Neuron (in vitro differentiated cells): ENCODE results near the gene DAAM1.

Experiments used
- H2AFZ ChIP-seq: one replicate; pipeline ENCODE4 v1.6.1; 2013; ENCODE audit warnings: low read depth, mild to moderate bottlenecking, inconsistent platforms, low read length, moderate library complexity
- H3K27me3 ChIP-seq: one replicate; pipeline ENCODE4 v1.6.1; 2013; ENCODE audit warnings: low read length; ENCODE audit not compliant: insufficient read depth
- H3K36me3 ChIP-seq: one replicate; pipeline ENCODE4 v1.6.1; 2013; ENCODE audit warnings: low read length; ENCODE audit not compliant: insufficient read depth
- H3K4me1 ChIP-seq: one replicate; pipeline ENCODE4 v1.6.1; 2013; ENCODE audit warnings: low read length; ENCODE audit not compliant: insufficient read depth
- H3K4me3 ChIP-seq: 2 replicates; pipeline ENCODE4 v1.5.1; 2013; ENCODE audit warnings: mild to moderate bottlenecking, low read length, moderate library complexity
- H3K9me3 ChIP-seq: one replicate; pipeline ENCODE4 v1.6.1; 2013; ENCODE audit warnings: low read length

Gene DAAM1

DNA sequence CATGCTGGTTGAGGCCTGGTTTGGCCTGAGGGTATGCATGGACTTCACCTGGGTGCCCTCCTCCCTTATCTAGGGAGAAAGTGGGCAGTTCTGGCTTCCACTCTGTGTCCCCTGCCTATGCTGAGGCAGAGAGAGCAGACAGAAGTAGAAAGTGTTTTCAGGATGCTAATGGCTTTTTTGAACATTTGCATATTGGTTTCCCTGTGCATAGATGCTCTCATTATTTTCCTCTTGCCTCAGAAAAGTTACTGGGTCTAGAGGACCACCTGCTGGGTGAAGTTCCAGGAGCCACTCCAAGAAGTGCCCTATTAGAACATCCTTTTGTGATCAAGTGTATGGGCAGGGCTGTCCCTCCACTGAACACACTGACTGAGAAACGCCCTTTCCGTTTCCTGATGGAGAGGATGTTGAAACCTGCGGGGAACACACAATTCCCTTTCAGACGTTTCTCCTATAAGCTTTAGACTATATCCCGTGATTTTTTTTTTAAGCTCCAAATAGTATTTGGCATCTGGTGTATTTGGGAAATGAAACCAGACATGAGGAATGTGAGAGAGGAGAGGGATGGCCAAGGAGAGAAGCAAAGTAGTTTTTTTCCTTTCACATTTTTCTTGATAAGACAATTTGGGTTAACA lies 66.6 kb downstream of the DAAM1 start:
- Histone ChIP-seq H3K4me1 (peaks cover 11% of the 10 kb centered on the region), H3K36me3 (peaks cover 5% of the 10 kb centered on the region), H3K9me3 (peaks cover 5% of the 10 kb centered on the region), H2AFZ (no peak overlapping the region), H3K27me3 (no peaks in the 10 kb centered on the region), H3K4me3 (no peak overlapping the region)

DNA sequence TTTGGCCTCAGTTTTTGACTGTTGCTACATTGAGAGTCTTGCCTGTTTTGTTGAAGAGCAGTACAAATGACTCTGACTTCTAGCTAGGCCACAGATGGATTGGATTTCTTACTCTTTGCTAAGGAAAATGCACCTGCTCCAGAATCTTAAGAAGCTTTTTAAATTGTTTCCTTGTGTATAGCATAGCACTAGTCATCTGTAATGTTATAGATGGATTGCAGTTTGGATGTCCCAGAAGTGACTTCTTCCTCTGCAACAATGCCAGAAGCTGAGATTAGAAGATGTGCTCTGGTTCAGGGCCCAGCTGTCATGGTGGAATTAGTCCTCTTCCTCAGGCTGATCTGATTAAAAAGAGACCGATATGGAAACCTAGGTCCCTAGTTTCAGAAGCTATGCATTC lies 67.9 kb downstream of the DAAM1 start:
- H3K4me3 ChIP-seq, result no peak overlapping the region
- peaks cover 5% of the 10 kb centered on the region for H3K9me3 ChIP-seq
- H2AFZ ChIP-seq, result no peak overlapping the region
- no peaks in the 10 kb centered on the region for H3K27me3 ChIP-seq
- H3K4me1 ChIP-seq, result peaks cover 11% of the 10 kb centered on the region
- H3K36me3 ChIP-seq, result peaks cover 5% of the 10 kb centered on the region

GRCh38 chr14:59261334-59261733 lies 72.9 kb downstream of the DAAM1 start:
- Histone ChIP-seq H3K27me3 (no peaks in the 10 kb centered on the region), H3K9me3 (peaks cover 8% of the 10 kb centered on the region), H3K4me3 (no peak overlapping the region), H3K36me3 (peaks cover 35% of the 10 kb centered on the region), H2AFZ (no peak overlapping the region), H3K4me1 (no peaks in the 10 kb centered on the region)

DNA sequence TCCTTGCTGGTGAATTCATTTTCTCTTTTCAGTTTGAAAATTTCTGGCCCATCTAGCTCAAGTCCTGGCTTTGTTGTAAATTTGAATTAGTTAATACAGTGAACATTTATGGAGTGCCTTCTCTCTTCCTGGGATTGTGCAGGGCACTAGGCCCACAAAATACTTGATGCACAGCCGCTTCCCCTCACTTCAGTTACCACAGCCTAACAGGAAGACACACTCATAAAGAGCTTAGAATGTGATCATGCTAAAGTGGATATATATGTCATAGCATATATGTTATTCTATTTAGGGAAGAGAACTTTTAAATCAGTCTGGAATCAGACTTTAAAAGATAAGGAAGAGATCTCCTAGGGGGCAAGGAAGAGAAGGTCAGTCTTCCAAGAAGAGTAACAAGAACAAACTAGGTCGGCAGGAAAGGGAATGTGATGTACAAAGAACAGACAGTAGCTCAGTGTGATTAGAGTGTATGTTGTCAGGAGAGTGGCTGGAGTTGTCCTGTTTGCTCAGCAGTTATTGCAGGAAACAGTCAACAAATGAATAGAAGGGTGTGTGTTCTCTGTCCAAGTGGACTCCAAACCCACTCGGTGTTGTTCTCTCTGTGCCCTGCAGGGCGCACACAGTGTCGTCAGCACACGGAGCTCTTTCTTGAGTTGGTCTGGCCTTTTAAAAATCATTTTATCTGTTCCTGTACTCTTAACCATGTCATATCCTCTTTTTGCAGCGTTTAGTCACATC lies 74.4 kb downstream of the DAAM1 start:
- Histone ChIP-seq H3K27me3 (no peaks in the 10 kb centered on the region), H3K4me3 (no peak overlapping the region), H3K4me1 (no peaks in the 10 kb centered on the region), H3K9me3 (peaks cover 5% of the 10 kb centered on the region), H2AFZ (no peak overlapping the region), H3K36me3 (peaks cover 39% of the 10 kb centered on the region)

GRCh38 chr14:59265808-59266207 lies 77.3 kb downstream of the DAAM1 start:
- H2AFZ ChIP-seq, result no peak overlapping the region

DNA sequence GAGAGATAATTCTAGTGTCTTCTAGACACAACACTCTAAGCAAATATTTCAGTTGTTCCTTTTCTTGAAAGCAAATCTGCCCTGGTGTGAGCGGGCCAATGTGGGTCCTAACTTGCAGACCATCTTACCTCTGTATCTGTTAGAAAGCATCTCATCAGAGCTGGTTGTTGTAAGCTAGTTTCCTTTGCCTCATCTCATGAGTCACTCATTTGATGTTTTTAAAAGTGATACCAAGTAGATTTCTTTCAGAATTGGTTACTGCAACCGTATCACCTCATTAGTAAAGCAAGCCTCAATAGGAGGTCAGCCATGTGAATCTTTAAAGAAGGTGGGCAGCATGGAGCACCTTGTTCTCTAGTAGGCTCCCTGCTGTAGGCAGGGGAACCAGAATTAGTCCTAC lies 78.6 kb downstream of the DAAM1 start:
- Histone ChIP-seq H3K4me3 (no peak overlapping the region), H3K9me3 (peaks cover 3% of the 10 kb centered on the region), H2AFZ (no peak overlapping the region), H3K36me3 (peaks cover 55% of the 10 kb centered on the region), H3K4me1 (no peaks in the 10 kb centered on the region), H3K27me3 (no peaks in the 10 kb centered on the region)

More at GRCh38 chr14:59265808-59266207, 77.3 kb downstream of the DAAM1 start:
- peaks cover 3% of the 10 kb centered on the region for H3K9me3 ChIP-seq
- no peak overlapping the region for H3K4me3 ChIP-seq
- peaks cover 55% of the 10 kb centered on the region for H3K36me3 ChIP-seq
- H3K27me3 ChIP-seq, result no peaks in the 10 kb centered on the region
- H3K4me1 ChIP-seq, result no peaks in the 10 kb centered on the region

- no peaks in the 10 kb centered on the region for H3K4me1 ChIP-seq
- H3K4me3 ChIP-seq, result no peak overlapping the region
- H2AFZ ChIP-seq, result no peak overlapping the region
- H3K27me3 ChIP-seq, result no peaks in the 10 kb centered on the region
- H3K36me3 ChIP-seq, result peaks cover 55% of the 10 kb centered on the region
- peaks cover 3% of the 10 kb centered on the region for H3K9me3 ChIP-seq
Observed at GRCh38 chr14:59268011-59268410, 79.5 kb downstream of the DAAM1 start.

- Histone ChIP-seq H3K36me3 (peaks cover 49% of the 10 kb centered on the region), H3K4me3 (no peak overlapping the region), H2AFZ (no peak overlapping the region), H3K27me3 (no peaks in the 10 kb centered on the region), H3K4me1 (no peaks in the 10 kb centered on the region), H3K9me3 (peaks cover 3% of the 10 kb centered on the region)
Observed at GRCh38 chr14:59268858-59269257, 80.4 kb downstream of the DAAM1 start.

GRCh38 chr14:59269466-59269865 lies 81.0 kb downstream of the DAAM1 start:
- peaks cover 3% of the 10 kb centered on the region for H3K9me3 ChIP-seq
- peaks cover 2% of the 10 kb centered on the region for H3K4me1 ChIP-seq
- H3K4me3 ChIP-seq, result no peak overlapping the region
- H3K36me3 ChIP-seq, result peaks cover 43% of the 10 kb centered on the region
- no peak overlapping the region for H2AFZ ChIP-seq
- no peaks in the 10 kb centered on the region for H3K27me3 ChIP-seq

GRCh38 chr14:59271256-59271655 lies 82.8 kb downstream of the DAAM1 start:
- H3K4me1 ChIP-seq, result peaks cover 11% of the 10 kb centered on the region
- H2AFZ ChIP-seq, result no peak overlapping the region
- H3K9me3 ChIP-seq, result no peaks in the 10 kb centered on the region
- H3K36me3 ChIP-seq, result peaks cover 26% of the 10 kb centered on the region
- no peak overlapping the region for H3K4me3 ChIP-seq
- H3K27me3 ChIP-seq, result no peaks in the 10 kb centered on the region

- Histone ChIP-seq H2AFZ (no peak overlapping the region), H3K9me3 (no peaks in the 10 kb centered on the region), H3K4me3 (no peak overlapping the region), H3K27me3 (no peaks in the 10 kb centered on the region), H3K36me3 (peaks cover 21% of the 10 kb centered on the region), H3K4me1 (peaks cover 11% of the 10 kb centered on the region)
Observed at GRCh38 chr14:59271734-59272133, 83.3 kb downstream of the DAAM1 start.

DNA sequence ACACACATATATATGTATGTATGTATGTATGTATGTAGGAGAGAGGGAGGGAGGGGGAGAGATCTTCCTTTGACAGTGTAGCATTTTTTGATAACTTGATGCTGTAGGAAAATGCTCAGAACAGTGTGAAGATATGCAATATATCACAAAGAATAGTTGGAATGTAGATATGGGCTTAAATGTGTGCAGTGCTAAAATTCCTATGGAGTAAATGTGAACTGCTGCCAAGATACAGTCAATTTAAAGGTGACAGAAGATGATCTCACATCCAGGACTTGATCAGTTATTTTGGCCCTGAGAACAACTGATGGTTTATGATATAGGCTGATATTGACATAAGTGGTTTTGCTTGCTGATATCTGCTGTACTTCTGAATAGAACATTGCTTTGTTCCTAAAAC lies 84.2 kb downstream of the DAAM1 start:
- Histone ChIP-seq H2AFZ (no peak overlapping the region), H3K9me3 (no peaks in the 10 kb centered on the region), H3K27me3 (no peaks in the 10 kb centered on the region), H3K4me1 (peaks cover 11% of the 10 kb centered on the region), H3K4me3 (no peak overlapping the region), H3K36me3 (peaks cover 16% of the 10 kb centered on the region)

DNA sequence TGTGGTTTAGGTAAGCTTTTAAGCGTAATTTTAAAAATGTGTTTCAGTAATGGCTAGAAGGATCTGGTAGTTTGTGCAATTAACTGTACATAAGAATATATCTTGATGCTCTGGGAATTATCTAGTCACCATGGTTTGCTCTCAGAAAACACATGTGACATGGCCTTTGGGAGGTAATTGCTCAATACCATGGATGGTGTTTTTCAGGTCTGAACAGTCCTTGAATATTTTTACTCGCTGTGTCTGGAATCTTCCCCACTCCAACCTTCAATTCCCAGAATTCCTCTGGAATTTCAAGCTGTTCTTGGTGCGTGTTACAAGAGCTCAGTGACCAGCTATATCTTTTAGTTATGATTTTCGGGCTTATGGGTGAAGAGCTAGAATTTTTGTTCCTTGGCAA lies 85.3 kb downstream of the DAAM1 start:
- no peaks in the 10 kb centered on the region for H3K27me3 ChIP-seq
- peaks cover 11% of the 10 kb centered on the region for H3K4me1 ChIP-seq
- H3K4me3 ChIP-seq, result no peak overlapping the region
- H2AFZ ChIP-seq, result no peak overlapping the region
- H3K36me3 ChIP-seq, result peaks cover 10% of the 10 kb centered on the region
- H3K9me3 ChIP-seq, result no peaks in the 10 kb centered on the region
